ENCODE measurements around the gene RBM44. TPM values are rescaled to one million over a fixed set of nuclear protein-coding genes. Genes with fewer than 3 reads are reported as not detected.
A peak's percentile ranks its signal among the peaks of the same experiment; 100 is the strongest.

Gene RBM44
- total RNA-seq, 1 experiment from 2014 or later = 0.51 TPM

DNA sequence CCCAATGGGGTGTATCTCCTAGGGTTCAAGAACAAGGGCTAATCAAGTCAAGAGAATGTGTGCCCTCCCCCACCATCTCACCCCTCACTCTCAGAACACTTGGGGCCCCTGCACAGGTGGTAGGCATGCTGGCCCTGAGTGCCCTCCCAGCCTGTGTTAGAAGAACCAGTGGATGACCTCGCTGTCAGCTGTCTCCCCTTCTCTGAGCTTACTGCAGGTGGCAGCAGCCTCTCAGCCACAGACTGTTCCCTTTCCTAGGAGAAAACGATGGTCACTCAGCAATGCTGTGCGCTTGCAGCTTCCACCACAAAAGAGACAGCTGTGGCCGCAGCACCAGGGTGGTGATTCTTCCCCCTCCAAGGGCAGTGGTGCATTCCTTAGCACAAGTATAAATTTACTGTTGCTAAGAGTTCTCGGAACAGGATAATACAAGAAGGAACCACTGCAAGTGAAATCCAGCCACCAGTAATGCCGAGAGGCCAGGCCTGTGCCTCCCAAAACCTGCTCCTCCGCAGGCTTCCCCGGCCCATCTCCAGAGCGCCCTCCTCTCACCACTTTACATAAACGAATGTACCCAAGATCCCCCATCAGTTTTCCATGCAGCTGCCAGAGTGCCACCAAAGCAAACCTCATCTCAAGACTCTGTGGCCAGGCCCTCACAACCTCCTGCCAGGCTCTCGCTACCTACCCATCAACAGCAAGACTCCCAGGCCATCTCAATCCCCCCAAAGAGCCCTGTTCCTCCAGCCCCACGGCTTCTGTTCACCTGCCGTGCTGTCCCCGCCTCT lies 59.9 kb downstream of the RBM44 start:
- Histone ChIP-seq H3K9me3 (ENCODE audit: low read length) (no peaks in the 10 kb centered on the region), H3K27me3 (ENCODE audit: low read length) (no peaks in the 10 kb centered on the region), H3K9ac (ENCODE audit: low read length) (peak overlapping the region; percentile 74), H3K79me2 (ENCODE audit: low read length) (peaks cover 42% of the 10 kb centered on the region), H2AFZ (ENCODE audit: low read length) (peak overlapping the region; percentile 65), H3K9me2 (replicated peaks; ENCODE audit: low read length) (no peaks in the 10 kb centered on the region), H3K27ac (ENCODE audit: low read length) (peak overlapping the region; percentile 47), H3K4me2 (ENCODE audit: low read length) (peak overlapping the region; percentile 92), H3F3A (ENCODE audit: low read length, unreplicated experiment) (no peaks in the 10 kb centered on the region), H3K36me3 (ENCODE audit: low read depth, low read length) (no peaks in the 10 kb centered on the region), H4K20me1 (ENCODE audit: low read length) (no peaks in the 10 kb centered on the region), H3K4me3 (ENCODE audit: low read length) (peak overlapping the region; percentile 76), H3K4me1 (ENCODE audit: insufficient read depth, low read length) (peaks cover 54% of the 10 kb centered on the region)
- CTCF ChIA-PET = interaction anchor here (0.5 to 1.1 kb wide), 4 partner anchors 84 to 157 kb away, joined by 4 to 11 read pairs (median 5); no protein-coding TSS in a partner anchor
- DNase-seq = peak; percentile 84
- TF ChIP-seq EZH2 (IDR thresholded peaks at IDR 0.05; ENCODE audit: low read length, unreplicated experiment) (no peak), EZH2phosphoT487 (IDR thresholded peaks at IDR 0.05; ENCODE audit: borderline replicate concordance, low read length) (no peak)
- TF ChIP-seq, protein P1, sequence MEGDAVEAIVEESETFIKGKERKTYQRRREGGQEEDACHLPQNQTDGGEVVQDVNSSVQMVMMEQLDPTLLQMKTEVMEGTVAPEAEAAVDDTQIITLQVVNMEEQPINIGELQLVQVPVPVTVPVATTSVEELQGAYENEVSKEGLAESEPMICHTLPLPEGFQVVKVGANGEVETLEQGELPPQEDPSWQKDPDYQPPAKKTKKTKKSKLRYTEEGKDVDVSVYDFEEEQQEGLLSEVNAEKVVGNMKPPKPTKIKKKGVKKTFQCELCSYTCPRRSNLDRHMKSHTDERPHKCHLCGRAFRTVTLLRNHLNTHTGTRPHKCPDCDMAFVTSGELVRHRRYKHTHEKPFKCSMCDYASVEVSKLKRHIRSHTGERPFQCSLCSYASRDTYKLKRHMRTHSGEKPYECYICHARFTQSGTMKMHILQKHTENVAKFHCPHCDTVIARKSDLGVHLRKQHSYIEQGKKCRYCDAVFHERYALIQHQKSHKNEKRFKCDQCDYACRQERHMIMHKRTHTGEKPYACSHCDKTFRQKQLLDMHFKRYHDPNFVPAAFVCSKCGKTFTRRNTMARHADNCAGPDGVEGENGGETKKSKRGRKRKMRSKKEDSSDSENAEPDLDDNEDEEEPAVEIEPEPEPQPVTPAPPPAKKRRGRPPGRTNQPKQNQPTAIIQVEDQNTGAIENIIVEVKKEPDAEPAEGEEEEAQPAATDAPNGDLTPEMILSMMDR (conservative IDR thresholded peaks at IDR 0.05; ENCODE audit: low read depth, low read length) = peak; percentile 88
- intact Hi-C loops (cut with micrococcal nuclease) = loop anchor here (1.0 to 10.0 kb wide), 2 partner anchors 164 to 249 kb away; no protein-coding TSS in a partner anchor
- no TSS peak for BruUV-seq (replicated peaks)
- POLR2A ChIA-PET (ENCODE audit: unreplicated experiment) = interaction anchor here (0.6 to 0.7 kb wide), 2 partner anchors 148 to 431 kb away, joined by 4 to 5 read pairs; no protein-coding TSS in a partner anchor
- peak; percentile 53 for ATAC-seq

DNA sequence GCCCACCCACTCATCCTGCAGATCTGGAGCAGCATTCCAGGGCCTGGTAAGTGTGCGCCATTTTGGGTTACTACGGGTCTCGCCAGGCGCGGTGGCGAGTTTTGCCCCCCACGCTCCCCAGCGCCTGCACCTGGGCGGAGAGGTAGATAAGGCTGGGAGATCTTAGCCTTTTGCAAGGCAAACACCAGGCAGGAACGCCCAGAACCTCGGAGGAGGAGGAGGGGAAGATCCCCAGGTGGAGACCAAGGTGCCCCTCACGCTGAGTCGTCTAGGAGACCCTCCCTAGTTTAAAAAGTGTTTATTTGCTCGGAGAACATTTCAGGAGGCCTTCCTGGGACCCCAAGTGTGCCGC lies 60.5 kb downstream of the RBM44 start:
- Histone ChIP-seq H3K79me2 (ENCODE audit: low read length) (peaks cover 47% of the 10 kb centered on the region), H4K20me1 (ENCODE audit: low read length) (no peaks in the 10 kb centered on the region), H3K4me1 (ENCODE audit: insufficient read depth, low read length) (peaks cover 52% of the 10 kb centered on the region), H3F3A (ENCODE audit: low read length, unreplicated experiment) (no peaks in the 10 kb centered on the region), H3K4me3 (ENCODE audit: low read length) (peak overlapping the region; percentile 76), H3K27me3 (ENCODE audit: low read length) (no peaks in the 10 kb centered on the region), H3K9ac (ENCODE audit: low read length) (peak overlapping the region; percentile 74), H3K9me3 (ENCODE audit: low read length) (no peaks in the 10 kb centered on the region), H3K4me2 (ENCODE audit: low read length) (peak overlapping the region; percentile 92), H2AFZ (ENCODE audit: low read length) (peak overlapping the region; percentile 65), H3K27ac (ENCODE audit: low read length) (peak overlapping the region; percentile 47), H3K9me2 (replicated peaks; ENCODE audit: low read length) (no peaks in the 10 kb centered on the region), H3K36me3 (ENCODE audit: low read depth, low read length) (no peaks in the 10 kb centered on the region)
- ATAC-seq (no peak), DNase-seq (peak; percentile 13)
- ChIA-PET CTCF (interaction anchor here (0.5 to 1.1 kb wide), 2 partner anchors 109 to 157 kb away, joined by 5 to 11 read pairs; no protein-coding TSS in a partner anchor), POLR2A (ENCODE audit: unreplicated experiment) (no interaction called here)
- no TSS peak for BruUV-seq (replicated peaks)
- TF ChIP-seq, protein P1 (conservative IDR thresholded peaks at IDR 0.05; ENCODE audit: low read depth, low read length) = no peak
- TF ChIP-seq EZH2phosphoT487 (IDR thresholded peaks at IDR 0.05; ENCODE audit: borderline replicate concordance, low read length) = no peak
- no peak for TF ChIP-seq EZH2 (IDR thresholded peaks at IDR 0.05; ENCODE audit: low read length, unreplicated experiment)
- intact Hi-C loops (cut with micrococcal nuclease) = loop anchor here (10.0 kb wide), 1 partner anchor 164 kb away; no protein-coding TSS in a partner anchor
